HT1080 (cell line): Measurements from ENCODE around the gene FOXJ2. TPM values are rescaled to one million over a fixed set of nuclear protein-coding genes. Genes with fewer than 3 reads are reported as not detected.
A peak's percentile ranks its signal among the peaks of the same experiment; 100 is the strongest.
"Not testable (repeated sequence)": the region's sequence is repeated elsewhere in the genome, so short reads cannot be mapped to it uniquely, and the experiment has no call there.

Source experiments
- DNase-seq: peaks from one replicate; pipeline ENCODE4 v3.0.0-alpha.2; 2015; ENCODE audit warnings: low read depth
- total RNA-seq: library from RNA; depleted of rRNA; stranded (reverse); fragments of >200 nt; shearing (Covaris generic); gene quantifications from 2 replicates; pipeline ENCODE4 v1.2.3, GENCODE V29; 2014

The FOXJ2 gene
- total RNA-seq, 1 experiment from 2014 or later: 7.4 TPM

DNA sequence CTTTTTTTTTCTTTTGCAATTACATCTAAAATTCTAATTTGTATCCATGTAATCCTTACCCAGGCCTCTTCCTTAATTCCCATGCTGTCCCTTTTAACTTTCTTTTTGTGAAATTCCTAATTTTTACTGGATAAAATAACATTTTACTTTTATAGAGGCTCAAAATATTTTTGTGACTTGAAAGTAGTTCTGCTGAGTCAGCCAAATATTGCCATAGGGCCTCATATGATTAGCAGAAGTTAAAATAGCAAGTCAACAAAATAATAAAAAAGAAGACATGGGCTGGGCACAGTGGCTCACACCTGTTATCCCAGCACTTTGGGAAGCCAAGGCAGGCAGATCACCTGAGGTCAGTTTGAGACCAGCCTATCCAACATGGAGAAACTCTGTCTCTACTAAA, 31.6 kb downstream of the FOXJ2 start:
- no peak for DNase-seq

- peak; percentile 85 for DNase-seq
These were observed 33.6 kb downstream of the FOXJ2 start, which contains the start of gene C3AR1 for GRCh38 chr12:8065991-8066594. C3AR1 (minus strand) TSS chr12:8066359; CDS start chr12:8060185, 6,174 bp downstream.

- DNase-seq: no peak
These were observed 37.1 kb downstream of the FOXJ2 start for GRCh38 chr12:8069582-8069981.

DNA sequence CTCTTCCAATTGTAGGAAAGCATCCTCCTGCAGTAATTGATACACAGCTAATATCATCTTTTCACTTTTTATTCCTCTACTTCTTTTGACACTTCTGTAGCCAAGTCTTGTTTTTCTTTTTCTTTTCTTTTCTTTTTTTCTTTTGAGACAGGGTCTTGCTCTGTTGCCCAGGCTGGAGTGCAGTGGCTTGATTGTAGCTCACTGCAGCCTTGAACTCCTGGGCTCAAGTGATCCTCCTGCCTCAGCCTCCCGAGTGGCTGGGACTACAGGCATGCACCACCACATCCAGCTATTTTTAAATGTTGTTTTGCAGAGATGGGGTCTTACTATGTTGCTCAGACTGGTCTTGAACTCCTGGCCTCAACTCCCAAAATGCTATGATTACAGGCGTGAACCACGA, 39.3 kb downstream of the FOXJ2 start:
- not testable (repeated sequence) for DNase-seq

DNA sequence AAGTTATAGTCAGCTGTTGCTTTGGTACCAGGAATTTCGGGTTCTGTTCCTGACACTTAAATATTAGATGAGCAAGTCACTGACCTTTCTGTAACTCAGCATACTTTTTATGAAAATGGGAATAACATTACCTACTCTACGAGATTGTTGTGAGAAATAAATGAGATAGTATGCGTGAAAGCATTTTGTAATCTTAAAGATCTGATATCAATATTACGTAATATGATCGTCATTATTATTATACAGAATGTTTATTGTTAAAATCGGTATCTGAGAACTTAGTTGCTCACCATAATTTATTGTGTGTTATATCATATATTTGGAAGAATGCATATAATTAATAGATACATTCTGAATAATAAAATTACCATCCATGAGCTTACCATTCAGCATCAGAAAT, 43.4 kb downstream of the FOXJ2 start:
- no peak for DNase-seq

GRCh38 chr12:8076366-8076765, 43.9 kb downstream of the FOXJ2 start:
- no peak for DNase-seq

- DNase-seq: peak; percentile 76
These were observed 44.7 kb downstream of the FOXJ2 start for GRCh38 chr12:8077207-8077606.

GRCh38 chr12:8078398-8078797, 45.9 kb downstream of the FOXJ2 start:
- DNase-seq: peak; percentile 64

- DNase-seq: no peak
These were observed 46.4 kb downstream of the FOXJ2 start for GRCh38 chr12:8078916-8079315.

DNA sequence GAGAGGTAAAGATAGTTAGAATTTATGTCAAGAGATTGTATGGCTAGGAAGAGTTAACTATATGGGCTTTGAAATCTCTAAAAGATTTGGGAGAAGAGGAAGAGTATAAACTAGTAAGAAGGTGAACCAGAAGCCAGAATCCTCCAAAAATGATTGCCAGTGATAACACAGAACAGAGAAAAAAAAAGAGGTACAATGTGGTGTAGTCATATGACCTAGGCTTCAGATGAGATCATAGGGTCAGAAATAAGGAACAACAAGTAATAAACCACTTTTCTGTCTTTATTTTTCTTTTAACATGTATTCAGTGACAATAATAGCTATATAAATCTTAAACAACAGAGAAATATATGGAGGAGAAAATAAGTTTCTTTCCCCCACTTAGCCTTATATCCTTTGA, 47.6 kb downstream of the FOXJ2 start:
- no peak for DNase-seq

DNA sequence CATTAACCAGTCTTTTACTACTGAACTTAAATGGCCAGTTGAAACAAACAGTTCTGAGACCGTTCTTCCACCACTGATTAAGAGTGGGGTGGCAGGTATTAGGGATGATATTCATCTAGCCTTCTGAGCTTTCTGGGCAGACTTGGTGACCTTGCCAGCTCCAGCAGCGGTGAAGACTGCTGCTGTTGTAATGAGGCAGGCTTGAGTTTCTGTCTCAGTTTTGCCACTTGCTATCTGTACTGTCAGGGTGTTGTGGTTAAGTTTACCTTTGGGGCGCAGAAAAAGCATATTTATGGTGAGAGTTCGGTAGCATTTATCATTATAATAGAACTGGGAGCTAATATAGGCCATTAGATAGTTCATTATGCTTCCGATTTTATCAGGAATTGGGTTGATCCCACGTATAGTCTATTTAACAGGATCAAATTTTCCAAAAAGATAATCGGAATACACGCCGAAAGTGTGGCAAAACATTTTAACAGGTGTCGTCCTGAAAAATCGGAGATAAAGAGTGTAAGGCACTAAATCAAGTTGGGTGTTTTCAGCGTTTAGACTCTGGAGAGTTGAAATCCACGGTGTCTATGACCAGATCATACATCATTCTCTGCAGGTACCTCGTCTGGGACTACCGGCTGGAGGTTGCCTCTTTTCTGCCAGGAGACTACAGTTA, 48.9 kb downstream of the FOXJ2 start:
- no peak for DNase-seq

GRCh38 chr12:8082808-8083100, 50.2 kb downstream of the FOXJ2 start:
- no peak for DNase-seq

- DNase-seq: not testable (repeated sequence)
These were observed 51.8 kb downstream of the FOXJ2 start for GRCh38 chr12:8084351-8084750.

- no peak for DNase-seq
These were observed 55.1 kb downstream of the FOXJ2 start for GRCh38 chr12:8087666-8088065.

GRCh38 chr12:8088574-8088973, 56.1 kb downstream of the FOXJ2 start:
- no peak for DNase-seq

- DNase-seq: not testable (repeated sequence)
These were observed 56.8 kb downstream of the FOXJ2 start for GRCh38 chr12:8089277-8089676.

GRCh38 chr12:8089716-8090115, 57.2 kb downstream of the FOXJ2 start:
- DNase-seq: no peak

DNA sequence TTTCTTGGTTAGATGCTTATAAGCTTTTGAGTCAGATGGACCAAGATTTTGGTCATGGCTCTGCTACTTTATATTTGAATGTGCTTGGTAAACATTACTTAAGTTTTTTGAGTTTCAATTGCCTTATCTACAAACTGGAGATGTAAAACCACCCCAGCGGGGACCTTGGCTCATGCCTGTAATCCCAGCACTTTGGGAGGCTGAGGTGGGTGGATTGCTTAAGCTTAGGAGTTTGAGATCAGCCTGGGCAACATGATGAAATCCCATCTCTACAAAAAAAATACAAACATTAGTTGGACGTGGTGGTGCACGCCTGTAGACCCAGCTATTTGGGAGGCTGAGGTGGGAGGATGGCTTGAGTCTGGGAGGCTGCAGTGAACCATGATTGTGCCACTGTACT, 60.8 kb downstream of the FOXJ2 start:
- no peak for DNase-seq

DNA sequence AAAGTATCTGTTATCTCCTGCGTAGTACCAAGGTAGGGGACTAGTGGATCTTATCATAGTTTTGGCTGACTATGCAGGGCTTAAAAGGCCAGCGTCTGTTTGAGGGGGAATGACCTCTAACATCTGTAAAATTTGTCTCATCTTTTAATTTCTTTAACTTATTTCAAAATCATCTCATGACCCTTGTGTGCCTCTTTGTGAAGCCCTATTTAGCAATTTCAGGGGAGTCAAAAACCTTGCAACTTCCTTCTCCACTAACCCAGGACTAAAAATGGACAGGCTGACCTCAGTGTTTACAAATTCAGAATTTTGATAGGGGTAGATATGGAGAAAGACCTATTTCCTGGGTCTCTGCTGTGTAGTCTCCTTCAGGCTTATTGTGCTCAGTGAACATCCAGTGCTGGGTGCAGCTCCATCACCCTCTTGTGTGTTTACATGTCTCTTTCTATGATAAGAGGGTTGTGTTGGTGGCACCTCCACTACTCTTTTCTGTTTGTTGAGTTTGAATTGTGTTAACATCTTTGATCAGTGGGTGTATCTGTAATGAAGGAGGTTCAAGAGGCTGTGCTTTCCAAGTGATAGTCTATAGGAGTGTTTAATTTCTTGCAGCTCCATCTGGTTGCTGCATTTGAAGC, 63.9 kb downstream of the FOXJ2 start:
- no peak for DNase-seq

GRCh38 chr12:8099235-8099634, 66.7 kb downstream of the FOXJ2 start:
- no peak for DNase-seq
